ENCODE data around the gene MINDY4.

MINDY4 gene

GRCh38 chr7:30927559-30927958 is 156.3 kb downstream of the MINDY4 start:
- Histone ChIP-seq H3K4me3 (no peak overlapping the region), H3K27ac (no peak overlapping the region)
- TF ChIP-seq CTCF (IDR thresholded peaks at IDR 0.05) = no peak
- DNase-seq (ENCODE audit: low spot score) = no peak

GRCh38 chr7:30928254-30928872 is 157.1 kb downstream of the MINDY4 start:
- Histone ChIP-seq H3K27ac (no peak overlapping the region), H3K4me3 (no peak overlapping the region)
- TF ChIP-seq CTCF (IDR thresholded peaks at IDR 0.05) = no peak
- no peak for DNase-seq (ENCODE audit: low spot score)

GRCh38 chr7:30929686-30930085 is 158.5 kb downstream of the MINDY4 start:
- no peak for DNase-seq (ENCODE audit: low spot score)
- H3K27ac ChIP-seq = no peak overlapping the region
- TF ChIP-seq CTCF (IDR thresholded peaks at IDR 0.05) = no peak
- no peak overlapping the region for H3K4me3 ChIP-seq

- H3K27ac ChIP-seq = no peak overlapping the region
- DNase-seq (ENCODE audit: low spot score) = no peak
- TF ChIP-seq CTCF (IDR thresholded peaks at IDR 0.05) = no peak
- H3K4me3 ChIP-seq = no peak overlapping the region
Observed at GRCh38 chr7:30930621-30931020, 159.4 kb downstream of the MINDY4 start.

GRCh38 chr7:30931161-30931928 is 160.1 kb downstream of the MINDY4 start:
- DNase-seq (ENCODE audit: low spot score) = no peak
- H3K27ac ChIP-seq = no peak overlapping the region
- H3K4me3 ChIP-seq = no peak overlapping the region
- TF ChIP-seq CTCF (IDR thresholded peaks at IDR 0.05) = no peak

GRCh38 chr7:30931929-30932540 is 160.8 kb downstream of the MINDY4 start:
- no peak for TF ChIP-seq CTCF (IDR thresholded peaks at IDR 0.05)
- no peak for DNase-seq (ENCODE audit: low spot score)
- H3K4me3 ChIP-seq = no peak overlapping the region
- H3K27ac ChIP-seq = no peak overlapping the region

Measured in coronary artery (tissue), 2 donors.